Measurements from ENCODE around the gene DPEP2. TPM values are rescaled to one million over a fixed set of nuclear protein-coding genes. Genes with fewer than 3 reads are reported as not detected.
A peak's percentile ranks its signal among the peaks of the same experiment; 100 is the strongest.

DPEP2 gene
- total and polyA plus RNA-seq, 10 of the 15 experiments (the other 5 are each of a cell fraction or from before 2014, with no cell fraction given) = 0.04 to 4.0 (median 2.1) TPM

GRCh38 chr16:68022728-68023537 lies 23.6 kb upstream of the DPEP2 start, which contains the start of the genes DDX28 and DUS2 (continued):
- TF ChIP-seq, protein P1, sequence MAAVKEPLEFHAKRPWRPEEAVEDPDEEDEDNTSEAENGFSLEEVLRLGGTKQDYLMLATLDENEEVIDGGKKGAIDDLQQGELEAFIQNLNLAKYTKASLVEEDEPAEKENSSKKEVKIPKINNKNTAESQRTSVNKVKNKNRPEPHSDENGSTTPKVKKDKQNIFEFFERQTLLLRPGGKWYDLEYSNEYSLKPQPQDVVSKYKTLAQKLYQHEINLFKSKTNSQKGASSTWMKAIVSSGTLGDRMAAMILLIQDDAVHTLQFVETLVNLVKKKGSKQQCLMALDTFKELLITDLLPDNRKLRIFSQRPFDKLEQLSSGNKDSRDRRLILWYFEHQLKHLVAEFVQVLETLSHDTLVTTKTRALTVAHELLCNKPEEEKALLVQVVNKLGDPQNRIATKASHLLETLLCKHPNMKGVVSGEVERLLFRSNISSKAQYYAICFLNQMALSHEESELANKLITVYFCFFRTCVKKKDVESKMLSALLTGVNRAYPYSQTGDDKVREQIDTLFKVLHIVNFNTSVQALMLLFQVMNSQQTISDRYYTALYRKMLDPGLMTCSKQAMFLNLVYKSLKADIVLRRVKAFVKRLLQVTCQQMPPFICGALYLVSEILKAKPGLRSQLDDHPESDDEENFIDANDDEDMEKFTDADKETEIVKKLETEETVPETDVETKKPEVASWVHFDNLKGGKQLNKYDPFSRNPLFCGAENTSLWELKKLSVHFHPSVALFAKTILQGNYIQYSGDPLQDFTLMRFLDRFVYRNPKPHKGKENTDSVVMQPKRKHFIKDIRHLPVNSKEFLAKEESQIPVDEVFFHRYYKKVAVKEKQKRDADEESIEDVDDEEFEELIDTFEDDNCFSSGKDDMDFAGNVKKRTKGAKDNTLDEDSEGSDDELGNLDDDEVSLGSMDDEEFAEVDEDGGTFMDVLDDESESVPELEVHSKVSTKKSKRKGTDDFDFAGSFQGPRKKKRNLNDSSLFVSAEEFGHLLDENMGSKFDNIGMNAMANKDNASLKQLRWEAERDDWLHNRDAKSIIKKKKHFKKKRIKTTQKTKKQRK (IDR thresholded peaks at IDR 0.05; ENCODE audit: low read depth, low read length) = no peak
- TF ChIP-seq ZNF207 (IDR thresholded peaks at IDR 0.05; ENCODE audit: borderline replicate concordance) = peak; percentile 72; the same call in 1 of the 2 replicates
- TF ChIP-seq RUNX3 (IDR thresholded peaks at IDR 0.05; ENCODE audit: low read length) = peak; percentile 73
- TF ChIP-seq CHD2 (IDR thresholded peaks at IDR 0.05; ENCODE audit: borderline replicate concordance, low read depth, low read length) = peak; percentile 64
- TF ChIP-seq NBN (IDR thresholded peaks at IDR 0.05) = peak; percentile 100
- TF ChIP-seq TARDBP (IDR thresholded peaks at IDR 0.05; ENCODE audit: borderline replicate concordance) = peak; percentile 76; the same call in 1 of the 2 replicates
- no peak for TF ChIP-seq EGR1 (IDR thresholded peaks at IDR 0.05; ENCODE audit: borderline replicate concordance in 1 of 2, low read depth in 2 of 2, low read length in 2 of 2)
- peak; percentile 88; the same call in 1 of the 2 replicates for TF ChIP-seq CBFB (IDR thresholded peaks at IDR 0.05; ENCODE audit: low read depth)
- TF ChIP-seq BHLHE40 (IDR thresholded peaks at IDR 0.05; ENCODE audit: borderline replicate concordance in 1 of 2, low read depth in 2 of 2, low read length in 1 of 2) = peak; percentile 25 to 72; a peak in 2 of 4 replicates
- 0 out of 2 replicates have a peak, but pooled peaks have one; percentile 44 for TF ChIP-seq HDAC2 (IDR thresholded peaks at IDR 0.05)
- TF ChIP-seq EZH2 (IDR thresholded peaks at IDR 0.05; ENCODE audit: borderline replicate concordance, control insufficient read depth, low read depth, low read length) = no peak
- TF ChIP-seq CREM (IDR thresholded peaks at IDR 0.05; ENCODE audit: low read depth) = peak; percentile 100
- TF ChIP-seq NRF1 (conservative IDR thresholded peaks at IDR 0.05; ENCODE audit: low read depth, low read length) = no peak
- peak; percentile 38 for TF ChIP-seq E4F1 (IDR thresholded peaks at IDR 0.05; ENCODE audit: borderline replicate concordance, partially characterized antibody)
- TF ChIP-seq, protein P2, sequence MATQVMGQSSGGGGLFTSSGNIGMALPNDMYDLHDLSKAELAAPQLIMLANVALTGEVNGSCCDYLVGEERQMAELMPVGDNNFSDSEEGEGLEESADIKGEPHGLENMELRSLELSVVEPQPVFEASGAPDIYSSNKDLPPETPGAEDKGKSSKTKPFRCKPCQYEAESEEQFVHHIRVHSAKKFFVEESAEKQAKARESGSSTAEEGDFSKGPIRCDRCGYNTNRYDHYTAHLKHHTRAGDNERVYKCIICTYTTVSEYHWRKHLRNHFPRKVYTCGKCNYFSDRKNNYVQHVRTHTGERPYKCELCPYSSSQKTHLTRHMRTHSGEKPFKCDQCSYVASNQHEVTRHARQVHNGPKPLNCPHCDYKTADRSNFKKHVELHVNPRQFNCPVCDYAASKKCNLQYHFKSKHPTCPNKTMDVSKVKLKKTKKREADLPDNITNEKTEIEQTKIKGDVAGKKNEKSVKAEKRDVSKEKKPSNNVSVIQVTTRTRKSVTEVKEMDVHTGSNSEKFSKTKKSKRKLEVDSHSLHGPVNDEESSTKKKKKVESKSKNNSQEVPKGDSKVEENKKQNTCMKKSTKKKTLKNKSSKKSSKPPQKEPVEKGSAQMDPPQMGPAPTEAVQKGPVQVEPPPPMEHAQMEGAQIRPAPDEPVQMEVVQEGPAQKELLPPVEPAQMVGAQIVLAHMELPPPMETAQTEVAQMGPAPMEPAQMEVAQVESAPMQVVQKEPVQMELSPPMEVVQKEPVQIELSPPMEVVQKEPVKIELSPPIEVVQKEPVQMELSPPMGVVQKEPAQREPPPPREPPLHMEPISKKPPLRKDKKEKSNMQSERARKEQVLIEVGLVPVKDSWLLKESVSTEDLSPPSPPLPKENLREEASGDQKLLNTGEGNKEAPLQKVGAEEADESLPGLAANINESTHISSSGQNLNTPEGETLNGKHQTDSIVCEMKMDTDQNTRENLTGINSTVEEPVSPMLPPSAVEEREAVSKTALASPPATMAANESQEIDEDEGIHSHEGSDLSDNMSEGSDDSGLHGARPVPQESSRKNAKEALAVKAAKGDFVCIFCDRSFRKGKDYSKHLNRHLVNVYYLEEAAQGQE (IDR thresholded peaks at IDR 0.05; ENCODE audit: low read depth, low read length) = no peak

Data from GM12878 (cell line).